Measurements from ENCODE around the gene MLLT3. TPM values are rescaled to one million over a fixed set of nuclear protein-coding genes. Genes with fewer than 3 reads are reported as not detected.

MLLT3 gene
- total RNA-seq, 2 experiments from 2014 or later, result 59.1 to 60.8 TPM

DNA sequence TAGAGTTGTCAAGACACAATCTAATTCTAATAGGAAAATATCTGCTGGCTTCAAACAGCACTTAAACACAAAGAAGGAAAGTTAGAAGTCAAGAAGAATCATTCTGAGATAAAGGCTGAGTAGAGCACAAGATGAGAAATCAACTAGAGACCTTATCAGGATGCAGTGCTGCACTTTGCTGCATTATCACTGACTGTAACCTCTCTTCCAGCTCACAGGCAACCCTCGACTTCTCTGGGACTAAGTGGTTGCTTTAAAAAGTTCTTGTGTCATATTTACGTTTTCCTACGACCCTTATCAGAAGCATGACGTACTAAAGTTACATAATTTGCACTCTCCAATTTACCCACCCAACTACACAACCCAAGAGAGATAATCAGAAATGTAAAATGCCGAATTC, 176.1 kb downstream of the MLLT3 start:
- no peak for TF ChIP-seq CTCF (IDR thresholded peaks at IDR 0.05)
- ATAC-seq, result no peak
- H3K36me3 Mint-ChIP-seq (ENCODE audit: low read depth), result peaks cover 11% of the 10 kb centered on the region
- CTCF ChIA-PET, result no interaction called here
- POLR2A ChIA-PET, result no interaction called here
- peaks cover 35% of the 10 kb centered on the region for H3K4me1 Mint-ChIP-seq (ENCODE audit: low read depth)
- H3K27ac Mint-ChIP-seq, result no peak overlapping the region
- H3K9me3 Mint-ChIP-seq, result no peaks in the 10 kb centered on the region
- intact Hi-C loops (cut with micrococcal nuclease), result no loop called here
- no peaks in the 10 kb centered on the region for H3K27me3 Mint-ChIP-seq
- DNase-seq, result no peak
- H3K4me3 Mint-ChIP-seq, result no peak overlapping the region

GRCh38 chr9:20442461-20443319, 179.6 kb downstream of the MLLT3 start:
- TF ChIP-seq CTCF (IDR thresholded peaks at IDR 0.05), result no peak
- Mint-ChIP-seq H3K36me3 (ENCODE audit: low read depth) (peaks cover 20% of the 10 kb centered on the region), H3K27me3 (no peaks in the 10 kb centered on the region), H3K9me3 (no peaks in the 10 kb centered on the region), H3K27ac (no peak overlapping the region), H3K4me1 (ENCODE audit: low read depth) (peaks cover 53% of the 10 kb centered on the region), H3K4me3 (no peak overlapping the region)
- ChIA-PET CTCF (no interaction called here), POLR2A (no interaction called here)
- intact Hi-C loops (cut with micrococcal nuclease), result no loop called here
- ATAC-seq (no peak), DNase-seq (no peak)

GRCh38 chr9:20441711-20442423, 180.4 kb downstream of the MLLT3 start:
- TF ChIP-seq CTCF (IDR thresholded peaks at IDR 0.05), result no peak
- ChIA-PET POLR2A (no interaction called here), CTCF (interaction anchor here (0.9 kb wide), 1 partner anchor 36 kb away, joined by 3 read pairs; no protein-coding TSS in a partner anchor)
- intact Hi-C loops (cut with micrococcal nuclease), result no loop called here
- peak overlapping the region; percentile 57 for H3K27ac Mint-ChIP-seq
- ATAC-seq (peak; percentile 49), DNase-seq (no peak)
- H3K9me3 Mint-ChIP-seq, result no peaks in the 10 kb centered on the region
- H3K4me3 Mint-ChIP-seq, result peak overlapping the region; percentile 23
- H3K27me3 Mint-ChIP-seq, result no peaks in the 10 kb centered on the region
- peaks cover 54% of the 10 kb centered on the region for H3K4me1 Mint-ChIP-seq (ENCODE audit: low read depth)
- peaks cover 18% of the 10 kb centered on the region for H3K36me3 Mint-ChIP-seq (ENCODE audit: low read depth)

DNA sequence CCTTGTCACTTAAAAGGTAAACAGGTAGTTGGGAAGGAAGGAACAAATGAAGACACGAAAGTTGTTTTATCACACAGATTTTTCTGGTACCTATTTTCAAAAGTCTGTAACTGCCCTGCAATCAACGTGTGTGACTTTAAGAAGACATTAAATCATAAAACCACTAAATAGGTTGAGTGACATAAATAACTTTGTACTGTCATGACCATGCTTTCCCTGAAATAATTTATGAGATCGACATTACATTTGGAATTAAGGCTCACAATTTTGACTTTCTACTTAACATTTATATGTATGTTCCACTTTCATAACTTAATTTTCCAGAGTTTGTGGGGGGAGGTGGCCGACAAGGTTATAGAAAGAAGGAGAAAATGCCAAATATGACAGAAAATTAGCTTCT, 181.1 kb downstream of the MLLT3 start:
- ATAC-seq (no peak), DNase-seq (no peak)
- TF ChIP-seq CTCF (IDR thresholded peaks at IDR 0.05), result no peak
- peaks cover 55% of the 10 kb centered on the region for H3K4me1 Mint-ChIP-seq (ENCODE audit: low read depth)
- CTCF ChIA-PET, result interaction anchor here (0.5 to 0.9 kb wide), 3 partner anchors 17 to 37 kb away, joined by 3 to 4 read pairs (median 3); no protein-coding TSS in a partner anchor
- peak overlapping the region; percentile 57 for H3K27ac Mint-ChIP-seq
- intact Hi-C loops (cut with micrococcal nuclease), result no loop called here
- H3K9me3 Mint-ChIP-seq, result no peaks in the 10 kb centered on the region
- POLR2A ChIA-PET, result no interaction called here
- no peaks in the 10 kb centered on the region for H3K27me3 Mint-ChIP-seq
- peaks cover 14% of the 10 kb centered on the region for H3K36me3 Mint-ChIP-seq (ENCODE audit: low read depth)
- peak overlapping the region; percentile 23 for H3K4me3 Mint-ChIP-seq

- CTCF ChIA-PET, result interaction anchor here (1.0 kb wide), 1 partner anchor 75 kb away, joined by 3 read pairs; no protein-coding TSS in a partner anchor
- H3K9me3 Mint-ChIP-seq, result no peaks in the 10 kb centered on the region
- H3K4me3 Mint-ChIP-seq, result no peak overlapping the region
- POLR2A ChIA-PET, result interaction anchor here (0.7 kb wide), 1 partner anchor 30 kb away, joined by 3 read pairs; no protein-coding TSS in a partner anchor
- DNase-seq (no peak), ATAC-seq (no peak)
- intact Hi-C loops (cut with micrococcal nuclease), result no loop called here
- no peak overlapping the region for H3K27ac Mint-ChIP-seq
- H3K27me3 Mint-ChIP-seq, result no peaks in the 10 kb centered on the region
- TF ChIP-seq CTCF (IDR thresholded peaks at IDR 0.05), result no peak
- peaks cover 39% of the 10 kb centered on the region for H3K4me1 Mint-ChIP-seq (ENCODE audit: low read depth)
- peaks cover 20% of the 10 kb centered on the region for H3K36me3 Mint-ChIP-seq (ENCODE audit: low read depth)
Observed at GRCh38 chr9:20437476-20437875, 184.8 kb downstream of the MLLT3 start.

Data from activated CD8-positive, alpha-beta T cell treated with anti-CD3 and anti-CD28 coated beads for 36 hours (primary cell).